Measurements from ENCODE around the gene KCNQ1. TPM values are rescaled to one million over a fixed set of nuclear protein-coding genes. Genes with fewer than 3 reads are reported as not detected.
A peak's percentile ranks its signal among the peaks of the same experiment; 100 is the strongest.

Gene KCNQ1
- total RNA-seq: 10 to 100 TPM; 15.5 to 44.7 (median 37.4) TPM
- long read RNA-seq, donor 1, transcript KCNQ1-201 (16 exons, 3,246 nt): major isoform, 15 of 26 reads
- long read RNA-seq, donor 1, partial matches to known transcripts: 5 of 26 reads
- long read RNA-seq, donor 1, other reads (novel, unspliced or antisense): 6 of 26 reads
- long read RNA-seq, donor 2, partial matches to known transcripts: 3 of 8 reads
- long read RNA-seq, donor 2, other reads (novel, unspliced or antisense): 5 of 8 reads

DNA sequence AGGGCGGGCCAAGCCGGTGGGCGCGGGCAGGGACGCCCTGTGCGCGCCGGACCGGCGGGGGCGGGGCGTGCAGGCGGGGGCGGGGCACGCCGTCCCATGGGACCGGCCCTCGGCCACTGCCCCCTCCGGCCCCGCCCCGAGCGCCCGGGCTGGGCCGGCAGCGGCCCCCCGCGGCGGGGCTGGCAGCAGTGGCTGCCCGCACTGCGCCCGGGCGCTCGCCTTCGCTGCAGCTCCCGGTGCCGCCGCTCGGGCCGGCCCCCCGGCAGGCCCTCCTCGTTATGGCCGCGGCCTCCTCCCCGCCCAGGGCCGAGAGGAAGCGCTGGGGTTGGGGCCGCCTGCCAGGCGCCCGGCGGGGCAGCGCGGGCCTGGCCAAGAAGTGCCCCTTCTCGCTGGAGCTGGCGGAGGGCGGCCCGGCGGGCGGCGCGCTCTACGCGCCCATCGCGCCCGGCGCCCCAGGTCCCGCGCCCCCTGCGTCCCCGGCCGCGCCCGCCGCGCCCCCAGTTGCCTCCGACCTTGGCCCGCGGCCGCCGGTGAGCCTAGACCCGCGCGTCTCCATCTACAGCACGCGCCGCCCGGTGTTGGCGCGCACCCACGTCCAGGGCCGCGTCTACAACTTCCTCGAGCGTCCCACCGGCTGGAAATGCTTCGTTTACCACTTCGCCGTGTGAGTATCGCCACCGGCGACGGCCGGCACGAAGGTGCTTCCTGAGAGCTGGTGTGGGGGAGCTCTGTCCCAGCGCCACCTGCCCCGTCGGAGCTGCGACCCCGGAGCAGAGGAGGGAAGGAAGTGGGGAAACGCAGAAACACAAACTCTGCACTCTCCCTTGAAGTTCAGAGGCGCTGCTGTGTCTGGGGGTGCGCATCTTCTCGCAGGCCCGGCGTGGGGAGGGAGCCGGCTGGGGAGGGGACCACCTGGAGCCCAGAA is at the start of gene KCNQ1:
Gene KCNQ1, plus strand, starts transcription at position 188 of the 925 bp plus-strand sequence. Its CDS starts 91 bp downstream, at position 279.
- ATAC-seq: peak; percentile 82
- Histone ChIP-seq H3K36me3 (ENCODE audit: low read depth) (no peaks in the 10 kb centered on the region), H3K4me1 (ENCODE audit: low read depth) (peaks cover 34% of the 10 kb centered on the region), H3K4me3 (peak within 1 kb of the TSS; percentile 36), H3K9me3 (no peaks in the 10 kb centered on the region)
- intact Hi-C loops (cut with DNase I, micrococcal nuclease): no loop called here
- DNase-seq: peak; percentile 72 to 88 (median 83)
- no peak for TF ChIP-seq CTCF (IDR thresholded peaks at IDR 0.05)

DNA sequence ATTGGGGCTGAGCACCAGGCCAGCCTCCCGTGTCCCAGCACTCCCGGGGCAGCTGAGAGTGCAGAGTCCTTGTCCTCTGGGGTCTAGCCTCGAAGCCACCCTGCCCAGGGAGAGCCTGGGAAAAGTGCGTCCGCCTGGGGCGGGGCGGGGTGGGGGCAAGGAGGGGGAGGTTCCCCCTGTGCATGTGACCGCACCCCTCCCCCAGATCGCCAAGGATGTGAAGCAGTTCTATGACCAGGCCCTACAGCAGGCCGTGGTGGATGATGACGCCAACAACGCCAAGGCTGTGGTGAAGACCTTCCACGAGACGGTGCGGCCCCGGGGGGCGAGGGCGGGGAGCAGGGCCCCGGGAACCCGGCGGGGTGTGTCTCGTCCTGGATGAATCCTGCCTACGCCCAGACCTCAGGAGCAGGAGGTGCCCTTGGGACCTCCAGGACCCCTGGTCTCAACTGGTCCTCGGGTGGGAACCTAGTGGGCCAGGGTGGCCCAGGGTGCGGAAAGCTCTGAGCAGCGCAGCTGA is 49.5 kb upstream of the KCNQ1 start:
- DNase-seq: no peak
- TF ChIP-seq CTCF (IDR thresholded peaks at IDR 0.05): no peak
- H3K4me1 ChIP-seq (ENCODE audit: low read depth): peaks cover 10% of the 10 kb centered on the region

GRCh38 chr11:2395856-2396255 is 49.0 kb upstream of the KCNQ1 start:
- TF ChIP-seq CTCF (IDR thresholded peaks at IDR 0.05): no peak
- Histone ChIP-seq H3K4me3 (no peak overlapping the region), H3K4me1 (ENCODE audit: low read depth) (peaks cover 10% of the 10 kb centered on the region), H3K9me3 (no peaks in the 10 kb centered on the region), H3K36me3 (ENCODE audit: low read depth) (peaks cover 6% of the 10 kb centered on the region)
- ATAC-seq (no peak), DNase-seq (no peak)
- intact Hi-C loops (cut with DNase I, micrococcal nuclease): no loop called here

More for the DNA sequence above, 49.5 kb upstream of the KCNQ1 start:
- no peak overlapping the region for H3K4me3 ChIP-seq
- intact Hi-C loops (cut with DNase I, micrococcal nuclease): no loop called here
- H3K36me3 ChIP-seq (ENCODE audit: low read depth): peaks cover 2% of the 10 kb centered on the region
- ATAC-seq: no peak
- no peaks in the 10 kb centered on the region for H3K9me3 ChIP-seq

DNA sequence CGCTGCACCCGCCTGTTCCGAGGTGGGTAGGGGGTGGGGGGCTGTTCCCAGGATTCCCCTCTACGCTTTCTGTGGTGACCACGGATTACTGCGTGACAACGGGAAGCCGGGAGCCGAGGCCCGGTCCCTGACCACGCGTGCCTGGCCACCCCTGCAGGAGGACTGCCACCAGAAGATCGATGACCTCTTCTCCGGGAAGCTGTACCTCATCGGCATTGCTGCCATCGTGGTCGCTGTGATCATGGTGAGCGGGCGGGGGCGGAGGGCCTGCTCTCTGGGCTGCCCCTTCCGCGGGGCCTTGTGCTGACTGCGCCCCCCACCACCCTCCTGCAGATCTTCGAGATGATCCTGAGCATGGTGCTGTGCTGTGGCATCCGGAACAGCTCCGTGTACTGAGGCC is 48.3 kb upstream of the KCNQ1 start:
- DNase-seq: no peak
- intact Hi-C loops (cut with DNase I, micrococcal nuclease): no loop called here
- TF ChIP-seq CTCF (IDR thresholded peaks at IDR 0.05): no peak
- ATAC-seq: no peak
- Histone ChIP-seq H3K4me1 (ENCODE audit: low read depth) (peaks cover 14% of the 10 kb centered on the region), H3K36me3 (ENCODE audit: low read depth) (peaks cover 6% of the 10 kb centered on the region), H3K9me3 (no peaks in the 10 kb centered on the region), H3K4me3 (no peak overlapping the region)

DNA sequence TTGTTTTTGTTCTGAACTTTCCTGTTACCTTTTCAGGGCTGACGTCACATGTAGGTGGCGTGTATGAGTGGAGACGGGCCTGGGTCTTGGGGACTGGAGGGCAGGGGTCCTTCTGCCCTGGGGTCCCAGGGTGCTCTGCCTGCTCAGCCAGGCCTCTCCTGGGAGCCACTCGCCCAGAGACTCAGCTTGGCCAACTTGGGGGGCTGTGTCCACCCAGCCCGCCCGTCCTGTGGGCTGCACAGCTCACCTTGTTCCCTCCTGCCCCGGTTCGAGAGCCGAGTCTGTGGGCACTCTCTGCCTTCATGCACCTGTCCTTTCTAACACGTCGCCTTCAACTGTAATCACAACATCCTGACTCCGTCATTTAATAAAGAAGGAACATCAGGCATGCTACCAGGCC is 47.8 kb upstream of the KCNQ1 start:
- no peak for TF ChIP-seq CTCF (IDR thresholded peaks at IDR 0.05)
- H3K4me3 ChIP-seq: no peak overlapping the region
- intact Hi-C loops (cut with DNase I, micrococcal nuclease): no loop called here
- ATAC-seq (no peak), DNase-seq (no peak)
- H3K36me3 ChIP-seq (ENCODE audit: low read depth): peaks cover 6% of the 10 kb centered on the region
- H3K9me3 ChIP-seq: no peaks in the 10 kb centered on the region
- H3K4me1 ChIP-seq (ENCODE audit: low read depth): peaks cover 19% of the 10 kb centered on the region
